Esophagus muscularis mucosa (tissue), 4 donors: Measurements from ENCODE around the gene DSCAM.

Experiments
- CTCF ChIP-seq, 3 experiments: fragments of 200-600 bp in 2 of 3; fragments of 450-650 bp in 1 of 3; sonication (generic) in 2 of 3; IDR thresholded peaks; one replicate each; pipeline ENCODE4 v1.5.1; 2017 to 2019; ENCODE audit warnings: antibody characterized with exemption in 3 of 3, mild to moderate bottlenecking in 2 of 3, moderate library complexity in 1 of 3
- EP300 ChIP-seq: sonication (generic); formaldehyde crosslinking; IDR thresholded peaks from one replicate; pipeline ENCODE4 v1.6.1; 2017; ENCODE audit warnings: antibody characterized with exemption
- POLR2A ChIP-seq: fragments of 450-650 bp; IDR thresholded peaks from one replicate; pipeline ENCODE4 v1.6.1; 2017; ENCODE audit warnings: antibody characterized with exemption, moderate library complexity, mild to moderate bottlenecking, low read depth
- POLR2AphosphoS5 ChIP-seq, 2 donors: sonication (generic); formaldehyde crosslinking; IDR thresholded peaks; one replicate each; pipeline ENCODE4 v1.6.1; 2017; ENCODE audit warnings: antibody characterized with exemption in 2 of 2

GRCh38 chr21:40402884-40403582 lies 443.9 kb downstream of the DSCAM start:
- no peak for TF ChIP-seq CTCF (IDR thresholded peaks at IDR 0.05)
- no peak for TF ChIP-seq EP300
- TF ChIP-seq POLR2AphosphoS5 (IDR thresholded peaks at IDR 0.05) = no peak
- no peak for TF ChIP-seq POLR2A
